Measurements from ENCODE around the gene SDCCAG8. TPM values are rescaled to one million over a fixed set of nuclear protein-coding genes. Genes with fewer than 3 reads are reported as not detected.

Gene SDCCAG8
- total RNA-seq, 1 experiment from 2014 or later = 10.0 TPM

GRCh38 chr1:243323491-243323890, 67.7 kb downstream of the SDCCAG8 start:
- Histone ChIP-seq H3K18ac (ENCODE audit: insufficient read length, low read depth, low read length) (no peak overlapping the region), H3K27me3 (ENCODE audit: insufficient read depth, low read length) (no peaks in the 10 kb centered on the region), H2BK20ac (ENCODE audit: low read depth, low read length, poor library complexity, severe bottlenecking) (no peak overlapping the region), H2BK5ac (ENCODE audit: insufficient read length, low read length) (no peak overlapping the region), H3K23me2 (ENCODE audit: insufficient read length, low read depth, low read length, poor library complexity, severe bottlenecking) (no peaks in the 10 kb centered on the region), H3K9ac (ENCODE audit: extremely low read depth, insufficient read length, low read length) (no peak overlapping the region), H3K4ac (ENCODE audit: low read depth, low read length) (no peak overlapping the region), H2BK12ac (ENCODE audit: insufficient read length, low read depth, low read length) (no peak overlapping the region), H3K79me1 (ENCODE audit: insufficient read depth, low read depth, low read length, poor library complexity, severe bottlenecking) (no peaks in the 10 kb centered on the region), H2BK120ac (ENCODE audit: low read depth, low read length, poor library complexity, severe bottlenecking) (no peak overlapping the region), H3K4me2 (ENCODE audit: insufficient read depth, insufficient read length, low read length) (no peak overlapping the region), H4K5ac (ENCODE audit: insufficient read length, low read depth, low read length) (no peak overlapping the region), H3K23ac (ENCODE audit: insufficient read length, low read depth, low read length) (no peak overlapping the region), H3K56ac (ENCODE audit: insufficient read length, low read depth, low read length) (no peak overlapping the region), H2AFZ (ENCODE audit: low read length) (no peak overlapping the region), H4K20me1 (ENCODE audit: control insufficient read depth, insufficient read depth, insufficient read length) (no peaks in the 10 kb centered on the region), H3K27ac (ENCODE audit: insufficient read length, low read depth, low read length) (no peak overlapping the region), H2AK5ac (ENCODE audit: insufficient read length, low read length) (no peak overlapping the region), H3K14ac (ENCODE audit: insufficient read depth, low read length) (no peak overlapping the region), H3K4me1 (ENCODE audit: insufficient read depth, low read length) (no peaks in the 10 kb centered on the region), H3T11ph (ENCODE audit: low read length) (no peak overlapping the region), H2BK15ac (ENCODE audit: low read depth, low read length) (no peak overlapping the region), H3K79me2 (ENCODE audit: insufficient read depth, low read length) (no peaks in the 10 kb centered on the region), H3K9me3 (ENCODE audit: control insufficient read depth, low read depth, low read length) (no peaks in the 10 kb centered on the region), H4K91ac (ENCODE audit: insufficient read length, low read depth, low read length) (no peak overlapping the region), H4K8ac (replicated peaks; ENCODE audit: insufficient read length, low read depth, low read length) (no peak overlapping the region)
- H3K36me3 Mint-ChIP-seq (ENCODE audit: insufficient read depth in 1 of 3, low read depth in 3 of 3) = no peaks in the 10 kb centered on the region; a peak in 1 of 7 replicates
- WGBS (ENCODE audit: extremely low coverage, insufficient read length, low lambda C conversion rate) = no CpG with 5 or more reads among the region's 4 CpGs
- no peak for TF ChIP-seq CTCF (conservative IDR thresholded peaks at IDR 0.05)
- H3K4me1 Mint-ChIP-seq = peaks cover 4 to 5% of the 10 kb centered on the region in 2 experiments; a peak in 3 of 4 replicates
- no peak for DNase-seq
- H3K9me3 Mint-ChIP-seq = no peaks in the 10 kb centered on the region
- H3K4me3 Mint-ChIP-seq = no peak overlapping the region
- H3K27ac Mint-ChIP-seq = no peak overlapping the region
- no peaks in the 10 kb centered on the region for H3K27me3 Mint-ChIP-seq (ENCODE audit: low read depth)
